Keratinocyte (primary cell): ENCODE results near the gene SHISA7. TPM values are rescaled to one million over a fixed set of nuclear protein-coding genes. Genes with fewer than 3 reads are reported as not detected.

Experiments used
- DNase-seq: peaks from one replicate; pipeline ENCODE4 v3.0.0-alpha.2; 2011; ENCODE audit warnings: low read depth, missing footprints, low spot score
- FAIRE-seq: peaks from 2 replicates; lab custom pipeline; 2011; peaks lifted over from hg19 to GRCh38; lab: Jason Lieb, UNC
- H2AFZ ChIP-seq: 2 replicates; pipeline ENCODE4 v1.6.0; 2012; ENCODE audit warnings: low read length, control low read depth, inconsistent platforms; ENCODE audit not compliant: control insufficient read depth
- H3K27ac ChIP-seq: 2 replicates; pipeline ENCODE4 v1.5.1; 2011; ENCODE audit warnings: low read length; ENCODE audit not compliant: control insufficient read depth, insufficient read depth
- H3K27me3 ChIP-seq: 3 replicates; pipeline ENCODE4 v1.6.0; 2011; ENCODE audit warnings: low read length; ENCODE audit not compliant: control insufficient read depth, insufficient read depth; ENCODE audit errors: extremely low read depth
- H3K36me3 ChIP-seq, 2 experiments: 2 replicates in 1 of 2; 3 replicates in 1 of 2; pipeline ENCODE4 v1.5.1; 2011; ENCODE audit warnings: low read length in 2 of 2, mild to moderate bottlenecking in 1 of 2; ENCODE audit not compliant: control insufficient read depth in 2 of 2, insufficient read depth in 2 of 2; ENCODE audit errors: extremely low read depth in 1 of 2
- H3K4me1 ChIP-seq: 3 replicates; pipeline ENCODE4 v1.5.1; 2011; ENCODE audit warnings: low read length; ENCODE audit not compliant: control insufficient read depth, insufficient read depth; ENCODE audit errors: extremely low read depth
- H3K4me2 ChIP-seq: 3 replicates; pipeline ENCODE4 v1.6.0; 2011; ENCODE audit warnings: low read depth, low read length; ENCODE audit not compliant: control insufficient read depth, insufficient read depth; ENCODE audit errors: extremely low read depth
- H3K4me3 ChIP-seq, 3 experiments: fragments of 200-600 bp in 1 of 3; sonication (generic) in 1 of 3; 2 replicates in 2 of 3; 3 replicates in 1 of 3; pipeline ENCODE4 v1.5.1; 2011 to 2016; ENCODE audit warnings: low read length in 3 of 3, mild to moderate bottlenecking in 3 of 3, control low read depth in 2 of 3, inconsistent platforms in 1 of 3, low read depth in 1 of 3, mixed read lengths in 1 of 3, mixed run types in 1 of 3, moderate library complexity in 1 of 3; ENCODE audit not compliant: control insufficient read depth in 2 of 3, insufficient read depth in 2 of 3; ENCODE audit errors: extremely low read depth in 1 of 3
- H3K79me2 ChIP-seq: 2 replicates; pipeline ENCODE4 v1.6.0; 2012; ENCODE audit warnings: low read length; ENCODE audit not compliant: control insufficient read depth, insufficient read depth
- H3K9ac ChIP-seq: 3 replicates; pipeline ENCODE4 v1.6.0; 2011; ENCODE audit warnings: low read length; ENCODE audit not compliant: control insufficient read depth, insufficient read depth; ENCODE audit errors: extremely low read depth
- H3K9me1 ChIP-seq: 3 replicates; pipeline ENCODE4 v1.6.0; 2011; ENCODE audit warnings: low read length; ENCODE audit not compliant: control insufficient read depth, insufficient read depth; ENCODE audit errors: extremely low read depth
- H3K9me3 ChIP-seq: 2 replicates; pipeline ENCODE4 v1.5.1; 2012; ENCODE audit warnings: low read depth, low read length; ENCODE audit not compliant: control insufficient read depth
- H4K20me1 ChIP-seq: 3 replicates; pipeline ENCODE4 v1.6.0; 2011; ENCODE audit warnings: low read length; ENCODE audit not compliant: control insufficient read depth, insufficient read depth; ENCODE audit errors: extremely low read depth
- CTCF ChIP-seq, 3 experiments: IDR thresholded peaks in 1 of 3; conservative IDR thresholded peaks in 1 of 3; optimal IDR thresholded peaks in 1 of 3; 2 replicates in 2 of 3; 3 replicates in 1 of 3; pipeline versions ENCODE3 to v1.5.1; 2011; ENCODE audit warnings: low read length in 3 of 3, mild to moderate bottlenecking in 3 of 3, moderate library complexity in 2 of 3, control low read depth in 1 of 3, inconsistent platforms in 1 of 3; ENCODE audit not compliant: insufficient read depth in 2 of 3; ENCODE audit errors: extremely low read depth in 1 of 3
- EZH2 ChIP-seq: IDR thresholded peaks from one replicate; pipeline ENCODE4 v1.6.1; 2012; ENCODE audit warnings: inconsistent platforms, mild to moderate bottlenecking, low read length, moderate library complexity
- dilution Hi-C: fragments of 300-500 bp; cut with MboI; formaldehyde crosslinking; loops from one replicate; pipeline ENCODE4 v1.7.0; 2020; ENCODE audit warnings: low sequenced_read_pairs; ENCODE audit not compliant: extremely low pct_ligation_motif_present
- polyA plus RNA-seq, 5 experiments: library from polyadenylated mRNA; depleted of rRNA in 3 of 5; stranded (reverse) in 3 of 5; stranded (forward) in 1 of 5; unstranded in 1 of 5; fragments of >200 nt; gene quantifications; 1 replicate in 1 of 5; 2 replicates in 3 of 5; 3 replicates in 1 of 5; pipeline versions ENCODE4 v1.2.1 to v1.2.3, GENCODE V29; 2011 to 2012; ENCODE audit warnings: missing spikeins in 2 of 5, low read depth in 1 of 5, low replicate concordance in 1 of 5

SHISA7 gene
- polyA plus RNA-seq, 1 donor (not counting 4 experiments of a cell fraction or from before 2014, with no cell fraction given), result not detected

GRCh38 chr19:55440411-55441105, 2.5 kb downstream of the SHISA7 start:
- dilution Hi-C loops, result no loop called here
- FAIRE-seq, result no peak
- H2AFZ ChIP-seq, result no peak overlapping the region
- H3K36me3 ChIP-seq, result no peaks in the 10 kb centered on the region
- no peak overlapping the region for H3K4me3 ChIP-seq
- H3K9me3 ChIP-seq, result no peaks in the 10 kb centered on the region
- no peak overlapping the region for H3K4me2 ChIP-seq
- no peak overlapping the region for H3K9ac ChIP-seq
- no peaks in the 10 kb centered on the region for H3K79me2 ChIP-seq
- TF ChIP-seq CTCF (optimal IDR thresholded peaks at IDR 0.05 in 1 of 3, IDR thresholded peaks at IDR 0.05 in 1 of 3, conservative IDR thresholded peaks at IDR 0.05 in 1 of 3; ENCODE audit: extremely low read depth in 1 of 3, insufficient read depth in 2 of 3, low read length in 3 of 3) (no peak), EZH2 (peak; percentile 10)
- no peak for DNase-seq
- peaks cover 9% of the 10 kb centered on the region for H4K20me1 ChIP-seq
- peaks cover 58% of the 10 kb centered on the region for H3K27me3 ChIP-seq
- H3K9me1 ChIP-seq, result no peaks in the 10 kb centered on the region
- H3K4me1 ChIP-seq, result peaks cover 3% of the 10 kb centered on the region
- H3K27ac ChIP-seq, result no peak overlapping the region

GRCh38 chr19:55439052-55439451, 4.0 kb downstream of the SHISA7 start:
- Histone ChIP-seq H2AFZ (no peak overlapping the region), H3K27ac (no peak overlapping the region), H3K9me3 (no peaks in the 10 kb centered on the region), H3K4me3 (no peak overlapping the region), H3K27me3 (peaks cover 46% of the 10 kb centered on the region), H3K9me1 (no peaks in the 10 kb centered on the region), H3K4me1 (peaks cover 3% of the 10 kb centered on the region), H3K9ac (no peak overlapping the region), H3K4me2 (no peak overlapping the region), H3K79me2 (no peaks in the 10 kb centered on the region), H3K36me3 (no peaks in the 10 kb centered on the region), H4K20me1 (peaks cover 9% of the 10 kb centered on the region)
- DNase-seq (no peak), FAIRE-seq (no peak)
- TF ChIP-seq EZH2 (no peak), CTCF (optimal IDR thresholded peaks at IDR 0.05 in 1 of 3, IDR thresholded peaks at IDR 0.05 in 1 of 3, conservative IDR thresholded peaks at IDR 0.05 in 1 of 3; ENCODE audit: extremely low read depth in 1 of 3, insufficient read depth in 2 of 3, low read length in 3 of 3) (no peak)
- dilution Hi-C loops, result no loop called here
